K562 (cell line): ENCODE measurements around the gene GLYAT. TPM values are rescaled to one million over a fixed set of nuclear protein-coding genes. Genes with fewer than 3 reads are reported as not detected.

Source experiments
- ARID1B ChIP-seq: fragments of 450-650 bp; IDR thresholded peaks from 2 replicates; pipeline ENCODE4 v1.6.1; 2016; ENCODE audit warnings: antibody characterized with exemption, mild to moderate bottlenecking, inconsistent platforms
- CBX2 ChIP-seq: fragments of 200-600 bp; sonication (generic); IDR thresholded peaks from one replicate; pipeline ENCODE4 v1.6.1; 2012; ENCODE audit warnings: mild to moderate bottlenecking, low read length, inconsistent platforms; ENCODE audit not compliant: insufficient read depth, poor library complexity, severe bottlenecking
- E4F1 ChIP-seq: fragments of 250-450 bp; sonication (Bioruptor Pico); IDR thresholded peaks from 2 replicates; pipeline ENCODE4 v1.5.0; 2021; ENCODE audit warnings: mild to moderate bottlenecking, borderline replicate concordance
- FOXP1 ChIP-seq: sonication (generic); formaldehyde crosslinking; IDR thresholded peaks from 2 replicates; pipeline ENCODE4 v1.8.0; 2022; ENCODE audit warnings: mild to moderate bottlenecking, missing genetic modification reagents
- GABPB2 ChIP-seq: fragments of 250-450 bp; sonication (Bioruptor Pico); conservative IDR thresholded peaks from 2 replicates; pipeline ENCODE4 v1.5.1; 2021; ENCODE audit warnings: mild to moderate bottlenecking
- GTF2A2 ChIP-seq: IDR thresholded peaks from 2 replicates; pipeline ENCODE4 v1.6.1; 2016; ENCODE audit warnings: mild to moderate bottlenecking, missing genetic modification characterization, missing compliant biosample characterization
- HBP1 ChIP-seq: fragments of 450-650 bp; formaldehyde crosslinking; IDR thresholded peaks from 2 replicates; pipeline ENCODE4 v1.4.0; 2022; ENCODE audit warnings: missing genetic modification characterization
- HDAC2 ChIP-seq: fragments of 450-650 bp; IDR thresholded peaks from 2 replicates; pipeline ENCODE4 v1.6.1; 2016; ENCODE audit warnings: mild to moderate bottlenecking
- IFI16 ChIP-seq: fragments of 250-450 bp; sonication (Bioruptor Pico); IDR thresholded peaks from 2 replicates; pipeline ENCODE4 v2.1.2; 2022; ENCODE audit warnings: mild to moderate bottlenecking, inconsistent platforms
- KDM4B ChIP-seq, 2 experiments: fragments of 450-650 bp in 1 of 2; sonication (generic) in 1 of 2; IDR thresholded peaks; 2 replicates each; pipeline ENCODE4 v1.6.1; 2016 to 2017; ENCODE audit warnings: borderline replicate concordance in 2 of 2, antibody characterized with exemption in 1 of 2, low read depth in 1 of 2, mild to moderate bottlenecking in 1 of 2
- MECOM ChIP-seq: fragments of 250-450 bp; sonication (Bioruptor Pico); IDR thresholded peaks from 2 replicates; pipeline ENCODE4 v1.8.0; 2022; ENCODE audit warnings: inconsistent platforms
- NR2C1 ChIP-seq, 2 experiments: fragments of 450-650 bp; IDR thresholded peaks; 2 replicates each; pipeline ENCODE4 v1.6.1; 2017; ENCODE audit warnings: mild to moderate bottlenecking in 2 of 2, antibody characterized with exemption in 1 of 2, inconsistent platforms in 1 of 2, missing compliant biosample characterization in 1 of 2, missing genetic modification characterization in 1 of 2
- SIN3B ChIP-seq: fragments of 450-650 bp; IDR thresholded peaks from 2 replicates; pipeline ENCODE4 v1.6.1; 2017; ENCODE audit warnings: low read depth, mild to moderate bottlenecking, moderate library complexity
- SLC30A9 ChIP-seq: fragments of 250-450 bp; sonication (Bioruptor Pico); IDR thresholded peaks from 2 replicates; pipeline ENCODE4 v1.8.0; 2022; ENCODE audit warnings: mild to moderate bottlenecking, moderate library complexity
- ZKSCAN3 ChIP-seq: fragments of 250-450 bp; sonication (Bioruptor Pico); IDR thresholded peaks from 2 replicates; pipeline ENCODE4 v1.4.0; 2020
- ZNF134 ChIP-seq: fragments of 250-450 bp; sonication (Bioruptor Pico); conservative IDR thresholded peaks from 2 replicates; pipeline ENCODE4 v1.4.0; 2020
- ZNF395 ChIP-seq: fragments of 200-800 bp; sonication (Bioruptor generic); IDR thresholded peaks from 2 replicates; pipeline ENCODE4 v1.6.1; 2017; ENCODE audit warnings: missing genetic modification characterization, missing compliant biosample characterization
- polyA plus RNA-seq, 8 experiments: library from polyadenylated mRNA; depleted of rRNA in 4 of 8; stranded (reverse) in 5 of 8; unstranded in 3 of 8; fragments of >200 nt; fragmentation: Nextera tagmentation in 2 of 8; fragmentation: Illumina TruSeq in 1 of 8; extraction: Ambion mirVana in 2 of 8; extraction: Trizol in 1 of 8; gene quantifications; 2 replicates each; pipeline versions ENCODE4 v1.2.1 to v1.2.3, GENCODE V29; 2011 to 2014; ENCODE audit warnings: inconsistent platforms in 1 of 8, missing spikeins in 1 of 8
- total RNA-seq, 7 experiments: library from RNA; depleted of rRNA in 6 of 7; stranded (reverse); fragments of >200 nt in 6 of 7; fragmentation: Illumina TruSeq in 2 of 7; extraction: Trizol in 2 of 7; gene quantifications; 2 replicates each; pipeline versions ENCODE4 v1.2.1 to v1.2.3, GENCODE V29; 2011 to 2021; ENCODE audit warnings: low replicate concordance in 1 of 7
- TF ChIP-seq, protein P1 (sequence below): sonication (generic); IDR thresholded peaks from 2 replicates; pipeline ENCODE4 v1.6.1; 2016
- TF ChIP-seq, protein P2 (sequence below): fragments of 250-450 bp; sonication (Bioruptor Pico); IDR thresholded peaks from 2 replicates; pipeline ENCODE4 v1.4.0; 2020; ENCODE audit warnings: mild to moderate bottlenecking

The GLYAT gene
- total and polyA plus RNA-seq, 9 of the 15 experiments (the other 6 are each of a cell fraction or from before 2014, with no cell fraction given): not detected

- TF ChIP-seq, protein P1, sequence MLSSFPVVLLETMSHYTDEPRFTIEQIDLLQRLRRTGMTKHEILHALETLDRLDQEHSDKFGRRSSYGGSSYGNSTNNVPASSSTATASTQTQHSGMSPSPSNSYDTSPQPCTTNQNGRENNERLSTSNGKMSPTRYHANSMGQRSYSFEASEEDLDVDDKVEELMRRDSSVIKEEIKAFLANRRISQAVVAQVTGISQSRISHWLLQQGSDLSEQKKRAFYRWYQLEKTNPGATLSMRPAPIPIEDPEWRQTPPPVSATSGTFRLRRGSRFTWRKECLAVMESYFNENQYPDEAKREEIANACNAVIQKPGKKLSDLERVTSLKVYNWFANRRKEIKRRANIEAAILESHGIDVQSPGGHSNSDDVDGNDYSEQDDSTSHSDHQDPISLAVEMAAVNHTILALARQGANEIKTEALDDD: peak; percentile 23; the same call in 1 of the 2 replicates
- TF ChIP-seq CBX2 (no peak), KDM4B (IDR thresholded peaks at IDR 0.05; ENCODE audit: borderline replicate concordance in 2 of 2, low read depth in 1 of 2) (no peak), IFI16 (CRISPR knock-in tag) (0 out of 2 replicates have a peak, but pooled peaks have one; percentile 64), SIN3B (no peak), HBP1 (no peak), ARID1B (peak; percentile 56; the same call in 1 of the 2 replicates), GABPB2 (CRISPR knock-in tag) (no peak), HDAC2 (0 out of 2 replicates have a peak, but pooled peaks have one; percentile 12), NR2C1 (IDR thresholded peaks at IDR 0.05) (no peak), NR2C1 (tag; IDR thresholded peaks at IDR 0.05) (peak; percentile 38; the same call in 1 of the 2 replicates), ZKSCAN3 (no peak), SLC30A9 (CRISPR knock-in tag) (no peak), GTF2A2 (tag) (no peak; the same call in 1 of the 2 replicates), FOXP1 (CRISPR knock-in tag) (no peak), MECOM (CRISPR knock-in tag) (no peak), E4F1 (CRISPR knock-in tag) (no peak; the same call in 1 of the 2 replicates), ZNF134 (no peak; the same call in 1 of the 2 replicates), ZNF395 (CRISPR knock-in tag) (peak; percentile 73)
- TF ChIP-seq, protein P2, sequence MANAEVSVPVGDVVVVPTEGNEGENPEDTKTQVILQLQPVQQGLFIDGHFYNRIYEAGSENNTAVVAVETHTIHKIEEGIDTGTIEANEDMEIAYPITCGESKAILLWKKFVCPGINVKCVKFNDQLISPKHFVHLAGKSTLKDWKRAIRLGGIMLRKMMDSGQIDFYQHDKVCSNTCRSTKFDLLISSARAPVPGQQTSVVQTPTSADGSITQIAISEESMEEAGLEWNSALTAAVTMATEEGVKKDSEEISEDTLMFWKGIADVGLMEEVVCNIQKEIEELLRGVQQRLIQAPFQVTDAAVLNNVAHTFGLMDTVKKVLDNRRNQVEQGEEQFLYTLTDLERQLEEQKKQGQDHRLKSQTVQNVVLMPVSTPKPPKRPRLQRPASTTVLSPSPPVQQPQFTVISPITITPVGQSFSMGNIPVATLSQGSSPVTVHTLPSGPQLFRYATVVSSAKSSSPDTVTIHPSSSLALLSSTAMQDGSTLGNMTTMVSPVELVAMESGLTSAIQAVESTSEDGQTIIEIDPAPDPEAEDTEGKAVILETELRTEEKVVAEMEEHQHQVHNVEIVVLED (CRISPR knock-in tag): peak; percentile 6; the same call in 1 of the 2 replicates
Observed at GRCh38 chr11:58774164-58774593, 42.4 kb upstream of the GLYAT start (continued).
